Activated CD8-positive, alpha-beta memory T cell treated with anti-CD3 and anti-CD28 coated beads, Interleukin-2, amount 10 ng/mL, durations not matched to agents 7 days and 5 days (primary cell): ENCODE measurements around the gene AIRE. TPM values are rescaled to one million over a fixed set of nuclear protein-coding genes. Genes with fewer than 3 reads are reported as not detected.
"Not testable (repeated sequence)": the region's sequence is repeated elsewhere in the genome, so short reads cannot be mapped to it uniquely, and the experiment has no call there.

ENCODE experiments used
- ATAC-seq: fragments of 150-1000 bp; cut with Tn5 transposase; one replicate; pipeline ENCODE4 v1.10.0; 2021; ENCODE audit warnings: moderate library complexity
- CTCF ChIA-PET: fragments of 350-600 bp; sonication (Branson Sonifier 250); formaldehyde crosslinking; loops from one replicate; lab custom pipeline; 2021; ENCODE audit warnings: antibody characterized with exemption; lab: Charles Lee
- DNase-seq: peaks from one replicate; pipeline ENCODE4 v3.0.0-alpha.2; 2020
- H3K27ac Mint-ChIP-seq: one replicate; pipeline ENCODE4 v1.8.0; 2021; ENCODE audit warnings: mild to moderate bottlenecking, mixed read lengths
- H3K27me3 Mint-ChIP-seq: one replicate; pipeline ENCODE4 v1.8.0; 2021; ENCODE audit warnings: mixed read lengths
- H3K36me3 Mint-ChIP-seq: one replicate; pipeline ENCODE4 v1.8.0; 2021; ENCODE audit warnings: mild to moderate bottlenecking, mixed read lengths
- H3K4me1 Mint-ChIP-seq: one replicate; pipeline ENCODE4 v1.8.0; 2021; ENCODE audit warnings: mixed read lengths
- H3K4me3 Mint-ChIP-seq: one replicate; pipeline ENCODE4 v1.8.0; 2021; ENCODE audit warnings: mild to moderate bottlenecking, moderate library complexity, mixed read lengths
- H3K9me3 Mint-ChIP-seq: one replicate; pipeline ENCODE4 v1.8.0; 2022; ENCODE audit warnings: low read depth, mixed read lengths
- total RNA-seq, 2 experiments: library from RNA; stranded (reverse); gene quantifications; one replicate each; pipeline ENCODE4 v1.2.3, GENCODE V29; 2021

The AIRE gene
- total RNA-seq: under 1 TPM; 0.06 to 0.33 TPM

GRCh38 chr21:44285138-44285992, at the start of gene AIRE:
Gene AIRE (plus strand): TSS chr21:44285876. CDS start chr21:44286007, 131 bp downstream.
- no peak for DNase-seq
- Mint-ChIP-seq H3K4me3 (no peak within 1 kb of the TSS), H3K27me3 (no peaks in the 10 kb centered on the region), H3K27ac (no peak within 1 kb of the TSS), H3K9me3 (no peaks in the 10 kb centered on the region), H3K36me3 (no peaks in the 10 kb centered on the region), H3K4me1 (no peaks in the 10 kb centered on the region)
- CTCF ChIA-PET: no interaction called here
- ATAC-seq: no peak

GRCh38 chr21:44240353-44240752, 45.3 kb upstream of the AIRE start:
- CTCF ChIA-PET, H3K36me3 Mint-ChIP-seq, H3K9me3 Mint-ChIP-seq: not testable (repeated sequence)

GRCh38 chr21:44240842-44241241, 44.8 kb upstream of the AIRE start, which contains the start of gene ICOSLG:
Gene ICOSLG (minus strand): TSS chr21:44240943. CDS start chr21:44240817, 126 bp downstream.
- H3K9me3 Mint-ChIP-seq, H3K4me3 Mint-ChIP-seq, H3K36me3 Mint-ChIP-seq, CTCF ChIA-PET, DNase-seq, H3K4me1 Mint-ChIP-seq, H3K27me3 Mint-ChIP-seq, H3K27ac Mint-ChIP-seq: not testable (repeated sequence)
- ATAC-seq: peak; percentile 64

More at GRCh38 chr21:44240353-44240752, 45.3 kb upstream of the AIRE start:
- peak; percentile 9 for ATAC-seq
- H3K27ac Mint-ChIP-seq, H3K4me1 Mint-ChIP-seq, H3K4me3 Mint-ChIP-seq, H3K27me3 Mint-ChIP-seq, DNase-seq: not testable (repeated sequence)

DNA sequence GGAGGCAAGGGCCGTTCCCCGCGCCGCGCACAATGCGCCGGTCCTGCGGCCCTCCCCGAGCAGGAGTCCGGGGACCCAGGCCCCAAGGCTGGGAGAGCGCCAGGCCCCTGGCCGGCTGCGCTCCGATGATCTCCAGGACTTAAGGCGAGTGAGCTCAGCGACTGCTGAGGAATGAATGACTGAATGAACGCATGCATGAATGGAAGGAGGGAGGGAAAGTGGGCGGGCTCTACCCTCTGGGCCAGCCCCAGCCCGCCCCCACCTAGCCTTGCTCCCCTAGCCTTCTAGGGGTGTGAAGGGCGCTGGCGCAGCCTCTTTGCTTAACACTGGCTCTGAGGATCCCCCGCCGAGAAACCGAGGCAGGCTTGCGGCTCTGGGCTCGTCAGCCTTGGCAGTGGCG, 44.4 kb upstream of the AIRE start:
- peak; percentile 46 for ATAC-seq
- H3K4me1 Mint-ChIP-seq, H3K27me3 Mint-ChIP-seq, H3K9me3 Mint-ChIP-seq, H3K27ac Mint-ChIP-seq, H3K4me3 Mint-ChIP-seq, DNase-seq, CTCF ChIA-PET, H3K36me3 Mint-ChIP-seq: not testable (repeated sequence)

DNA sequence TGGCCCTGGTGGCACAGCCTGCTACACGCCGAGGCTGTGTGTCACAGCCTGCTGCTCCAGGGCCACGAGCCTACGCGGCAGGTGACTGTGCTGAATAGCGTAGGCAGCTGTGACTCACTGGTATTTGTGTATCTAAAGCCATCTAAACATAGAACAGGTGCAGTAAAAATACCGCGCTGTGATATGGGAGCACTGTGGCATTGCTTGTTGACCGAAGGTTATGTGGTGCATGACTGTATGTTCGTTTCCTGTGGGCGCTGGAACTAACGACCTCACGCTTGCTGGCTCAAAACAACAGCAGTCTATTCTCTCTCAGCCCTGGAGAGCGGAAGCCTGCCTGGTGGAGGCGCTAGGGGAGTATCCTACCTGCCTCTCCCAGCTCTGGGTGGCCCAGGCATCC, 41.7 kb upstream of the AIRE start:
- CTCF ChIA-PET, H3K4me3 Mint-ChIP-seq, DNase-seq, H3K27me3 Mint-ChIP-seq, H3K27ac Mint-ChIP-seq, H3K9me3 Mint-ChIP-seq, H3K36me3 Mint-ChIP-seq, H3K4me1 Mint-ChIP-seq: not testable (repeated sequence)
- peak; percentile 76 for ATAC-seq

DNA sequence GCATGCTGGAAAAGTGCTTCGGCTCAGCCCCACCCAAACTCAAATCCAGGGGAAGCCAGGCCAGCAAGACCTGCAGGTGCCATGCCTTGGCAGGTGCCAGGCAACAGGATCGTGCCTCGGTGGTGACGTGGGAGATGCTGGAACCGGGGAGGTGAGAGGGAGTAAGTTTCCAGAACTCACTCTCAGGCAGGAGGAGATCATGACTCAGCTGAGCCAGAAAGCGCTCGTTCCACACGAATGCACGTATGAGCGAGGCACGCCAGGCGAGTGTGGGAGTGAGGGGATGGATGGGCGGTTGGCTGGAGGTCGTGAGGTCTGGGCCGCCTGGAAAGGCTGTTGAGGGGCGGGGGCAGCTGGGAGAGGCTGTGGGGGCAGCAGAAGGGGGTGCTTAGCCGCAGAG, 37.8 kb upstream of the AIRE start:
- DNase-seq, H3K27me3 Mint-ChIP-seq, CTCF ChIA-PET, H3K27ac Mint-ChIP-seq, H3K36me3 Mint-ChIP-seq, H3K4me3 Mint-ChIP-seq, H3K4me1 Mint-ChIP-seq, ATAC-seq, H3K9me3 Mint-ChIP-seq: not testable (repeated sequence)

DNA sequence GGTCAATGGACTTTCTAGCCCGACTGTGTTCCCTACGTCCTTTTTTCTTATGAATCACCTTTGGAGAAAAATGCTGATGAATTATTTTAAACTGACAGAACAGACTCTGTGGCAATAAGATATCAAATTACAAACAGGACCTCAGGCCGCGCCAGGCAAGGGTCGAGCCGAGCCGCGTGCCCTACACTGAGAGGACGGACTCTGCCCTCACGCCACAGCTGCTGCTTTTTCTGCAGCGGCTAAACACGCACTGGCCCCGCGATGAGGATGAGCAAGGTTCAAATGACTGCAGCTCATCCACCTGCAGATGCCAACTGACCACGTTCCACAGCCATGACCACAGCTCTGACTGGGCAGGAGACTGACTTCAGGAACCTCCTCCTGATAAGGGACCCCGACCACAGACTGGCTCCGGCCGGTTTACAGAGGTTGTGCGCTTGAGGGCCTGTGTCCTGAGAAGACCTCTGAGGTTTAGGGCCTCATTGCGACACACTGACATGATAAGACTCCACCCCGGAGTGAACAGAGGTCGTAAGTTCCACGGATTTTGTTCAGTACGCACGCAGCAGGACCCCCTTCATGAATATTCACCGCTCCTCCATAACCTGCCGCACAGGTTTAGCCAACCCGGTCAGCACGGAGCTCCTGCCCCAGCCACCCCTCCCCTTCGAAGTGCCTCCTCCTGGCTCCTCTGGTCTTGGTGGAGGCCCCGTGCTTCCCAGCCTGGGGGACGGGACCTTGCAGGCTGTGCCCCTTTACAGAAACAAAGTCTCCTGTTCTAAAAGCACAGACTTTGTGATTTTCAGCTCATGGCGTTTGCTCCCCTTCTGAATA, 36.3 kb upstream of the AIRE start:
- H3K9me3 Mint-ChIP-seq, ATAC-seq, H3K4me3 Mint-ChIP-seq, H3K4me1 Mint-ChIP-seq, CTCF ChIA-PET, H3K27ac Mint-ChIP-seq, DNase-seq, H3K36me3 Mint-ChIP-seq, H3K27me3 Mint-ChIP-seq: not testable (repeated sequence)

DNA sequence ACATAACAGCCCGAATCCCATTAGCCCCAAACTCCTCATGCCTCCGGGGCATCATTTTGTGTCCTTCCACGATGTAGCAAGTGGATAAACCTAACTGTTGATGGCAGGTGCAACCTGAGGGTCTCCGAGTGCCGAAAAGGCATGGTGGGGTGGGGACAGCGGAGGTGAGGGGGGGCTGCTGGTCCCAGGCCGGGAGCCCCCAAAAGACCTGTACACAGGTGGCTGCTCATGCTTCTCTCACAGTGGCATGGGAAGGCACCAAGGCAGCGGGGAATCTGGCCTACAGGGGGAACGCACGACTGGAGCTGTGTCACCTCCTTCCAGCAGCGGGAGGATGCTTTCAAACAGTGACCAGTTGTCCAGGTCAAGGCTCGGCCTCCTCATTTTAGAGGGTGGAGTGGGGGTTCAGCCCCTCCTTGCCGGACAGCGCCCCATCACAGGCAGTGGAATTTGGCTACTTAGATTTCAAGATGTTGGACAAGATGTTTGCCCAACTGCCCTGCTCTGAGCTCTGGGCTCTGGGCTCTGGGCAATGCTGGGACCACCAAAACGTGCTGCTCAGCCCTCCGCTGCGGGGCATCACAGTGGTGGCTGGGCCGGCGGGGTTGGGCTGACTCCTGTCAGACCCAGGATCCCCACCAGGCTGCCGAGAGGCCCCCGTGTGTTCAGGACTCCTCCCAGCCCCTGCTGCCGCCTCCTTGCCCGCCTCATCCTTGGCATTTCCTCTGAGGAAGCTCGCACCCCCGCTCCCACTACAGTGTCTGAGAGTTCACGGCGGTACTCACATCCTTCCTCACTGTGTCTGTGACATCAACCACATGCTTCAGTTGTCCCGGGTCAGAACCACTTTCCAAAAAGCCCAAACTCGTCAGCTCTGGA, 31.6 kb upstream of the AIRE start:
- DNase-seq (no peak), ATAC-seq (no peak)
- no peaks in the 10 kb centered on the region for H3K36me3 Mint-ChIP-seq
- H3K27me3 Mint-ChIP-seq: peaks cover 12% of the 10 kb centered on the region
- no peaks in the 10 kb centered on the region for H3K9me3 Mint-ChIP-seq
- CTCF ChIA-PET: interaction anchor here (0.6 to 1.4 kb wide), 3 partner anchors 10 to 33 kb away, joined by 3 to 4 read pairs (median 4); no protein-coding TSS in a partner anchor
- H3K4me1 Mint-ChIP-seq: no peaks in the 10 kb centered on the region
- H3K4me3 Mint-ChIP-seq: no peak overlapping the region
- no peak overlapping the region for H3K27ac Mint-ChIP-seq

DNA sequence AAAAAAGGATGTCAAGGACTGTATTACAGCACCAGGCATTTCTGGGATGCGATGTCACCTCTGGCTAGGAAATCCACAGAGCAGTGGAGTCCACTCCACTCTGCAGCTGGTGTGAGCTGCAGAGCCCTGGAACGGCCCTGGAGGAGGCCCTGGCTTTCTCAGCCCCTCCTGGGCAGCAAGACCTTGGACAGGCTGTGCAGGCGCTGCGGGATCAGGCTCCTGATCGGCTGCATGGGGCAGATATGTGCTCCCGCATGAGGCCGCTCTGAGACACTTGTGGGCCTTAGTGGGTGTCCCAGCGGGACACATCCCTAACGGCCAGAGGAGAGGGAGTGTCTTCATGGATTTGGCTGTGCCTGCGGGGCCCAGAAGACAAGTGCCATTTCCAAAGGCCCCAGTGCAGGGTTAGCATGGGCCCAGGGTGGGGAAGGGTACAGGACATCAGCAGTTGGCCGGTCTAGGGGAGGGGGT, 30.1 kb upstream of the AIRE start:
- CTCF ChIA-PET: no interaction called here
- Mint-ChIP-seq H3K4me1 (no peaks in the 10 kb centered on the region), H3K9me3 (no peaks in the 10 kb centered on the region), H3K27me3 (peaks cover 20% of the 10 kb centered on the region), H3K4me3 (no peak overlapping the region), H3K36me3 (no peaks in the 10 kb centered on the region), H3K27ac (no peak overlapping the region)
- no peak for ATAC-seq
- no peak for DNase-seq

DNA sequence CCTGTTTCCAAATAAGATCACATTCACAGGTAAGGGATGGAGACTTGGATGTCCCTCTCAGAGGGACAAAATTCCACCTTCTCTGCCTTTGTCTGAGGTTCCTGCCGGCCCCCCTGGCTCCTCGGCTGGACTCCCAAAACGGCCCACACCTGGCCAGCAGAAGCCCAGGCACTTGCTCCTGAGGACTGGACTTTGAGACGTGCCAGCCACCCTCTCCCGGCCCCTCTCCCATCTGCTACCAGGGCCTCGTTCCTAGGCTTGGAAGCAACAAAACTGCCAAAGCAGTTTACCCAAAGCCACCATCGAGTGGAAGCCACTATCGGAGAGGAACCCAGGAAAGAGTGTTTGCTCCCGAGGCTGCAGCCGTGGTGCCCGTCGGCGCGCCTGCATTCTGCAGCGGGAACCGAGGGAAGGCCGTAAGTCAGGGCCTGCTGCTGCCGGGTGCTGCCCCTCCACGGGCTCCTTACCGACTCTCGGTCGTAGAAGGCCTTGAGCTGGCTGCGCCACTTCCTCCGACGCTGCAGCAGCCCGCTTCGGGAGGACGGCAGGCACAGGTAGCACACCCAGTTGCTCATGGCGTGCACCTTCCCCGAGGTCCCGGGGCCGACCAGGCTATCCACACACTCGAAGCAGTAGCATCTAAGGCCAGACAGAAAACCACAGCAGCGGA, 27.5 kb upstream of the AIRE start:
- Mint-ChIP-seq H3K4me3 (no peak overlapping the region), H3K36me3 (no peaks in the 10 kb centered on the region)

DNA sequence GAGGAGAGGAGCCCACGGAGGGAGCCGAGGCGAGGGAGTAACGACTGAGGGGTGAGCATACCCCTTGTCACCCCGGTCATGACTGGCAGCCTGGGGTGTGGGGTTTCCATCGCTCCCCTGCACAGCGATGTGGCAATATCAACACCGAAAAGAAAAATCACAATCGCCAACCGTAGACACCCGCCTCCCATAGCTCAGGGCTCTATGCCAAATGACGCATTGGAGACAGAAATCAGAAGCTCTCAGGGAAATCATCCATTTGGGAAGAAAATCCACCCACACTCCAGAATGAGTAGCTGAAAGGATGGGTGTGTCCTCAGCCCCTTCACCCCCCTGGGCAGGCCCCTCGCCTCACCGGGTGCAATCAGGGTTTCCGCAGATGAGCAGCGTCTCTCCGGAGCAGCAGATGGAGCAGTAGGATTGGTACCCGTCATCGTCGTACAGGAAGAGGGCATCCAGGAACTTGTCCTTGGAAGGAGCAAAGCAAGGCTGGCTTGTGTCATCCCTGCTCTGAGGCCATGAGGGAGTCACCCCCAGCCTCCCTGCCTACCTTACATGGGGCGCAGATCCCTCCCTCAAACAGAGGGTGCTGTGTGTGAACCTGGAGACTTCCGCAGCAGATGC, 26.5 kb upstream of the AIRE start:
- Mint-ChIP-seq H3K4me1 (no peaks in the 10 kb centered on the region), H3K9me3 (no peaks in the 10 kb centered on the region), H3K27me3 (peaks cover 19% of the 10 kb centered on the region), H3K4me3 (no peak overlapping the region), H3K36me3 (no peaks in the 10 kb centered on the region), H3K27ac (no peak overlapping the region)
- DNase-seq: no peak
- CTCF ChIA-PET: no interaction called here
- ATAC-seq: no peak

More for the DNA sequence above, 27.5 kb upstream of the AIRE start:
- DNase-seq (no peak), ATAC-seq (no peak)
- Mint-ChIP-seq H3K27ac (no peak overlapping the region), H3K4me1 (no peaks in the 10 kb centered on the region), H3K27me3 (peaks cover 23% of the 10 kb centered on the region), H3K9me3 (no peaks in the 10 kb centered on the region)
- CTCF ChIA-PET: no interaction called here

GRCh38 chr21:44260066-44260465, 25.6 kb upstream of the AIRE start:
- H3K36me3 Mint-ChIP-seq: no peaks in the 10 kb centered on the region

More at GRCh38 chr21:44260066-44260465, 25.6 kb upstream of the AIRE start:
- no peak overlapping the region for H3K27ac Mint-ChIP-seq
- CTCF ChIA-PET: no interaction called here
- no peak for ATAC-seq
- H3K9me3 Mint-ChIP-seq: no peaks in the 10 kb centered on the region
- no peak for DNase-seq
- H3K27me3 Mint-ChIP-seq: peaks cover 14% of the 10 kb centered on the region
- no peak overlapping the region for H3K4me3 Mint-ChIP-seq
- H3K4me1 Mint-ChIP-seq: no peaks in the 10 kb centered on the region
